Adrenal gland (tissue), 5 donors: Measurements from ENCODE around the gene CTBP2.

Experiments
- POLR2A ChIP-seq, 2 donors: fragments of 450-650 bp; IDR thresholded peaks; one replicate each; pipeline ENCODE4 v1.6.1; 2017; ENCODE audit warnings: antibody characterized with exemption in 2 of 2, mild to moderate bottlenecking in 2 of 2, moderate library complexity in 1 of 2
- TF ChIP-seq, protein P1 (sequence below), 6 experiments: fragments of 450-650 bp in 4 of 6; fragments of 200-600 bp in 2 of 6; sonication (generic) in 1 of 6; IDR thresholded peaks; 1 replicate in 5 of 6; 2 replicates in 1 of 6; pipeline versions ENCODE4 v1.5.1 to v1.8.0; 2016 to 2021; ENCODE audit warnings: antibody characterized with exemption in 6 of 6, mild to moderate bottlenecking in 2 of 6, moderate library complexity in 1 of 6
- donor health status: DM: no; HTN: no; CAD: no.

DNA sequence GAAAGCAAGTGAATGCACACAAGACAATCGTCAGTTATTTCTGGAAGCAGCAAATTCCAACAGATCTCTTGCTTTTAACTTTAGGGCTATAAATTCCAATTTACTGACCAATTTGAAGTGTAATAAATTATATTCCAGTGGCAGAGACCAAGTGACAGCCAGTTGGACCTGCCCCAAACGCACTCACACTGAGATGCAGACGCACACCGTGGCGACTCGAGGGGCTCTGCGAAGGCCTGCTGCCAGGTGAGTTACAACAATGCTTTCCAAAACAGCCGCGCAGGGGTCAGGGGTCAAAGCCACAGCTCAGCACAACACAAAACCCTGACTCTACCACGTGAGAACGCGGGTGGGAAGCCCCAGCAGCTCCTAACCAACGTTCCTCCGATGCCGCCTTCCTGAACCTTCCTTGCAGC, 121.0 kb downstream of the CTBP2 start:
- TF ChIP-seq, protein P1, sequence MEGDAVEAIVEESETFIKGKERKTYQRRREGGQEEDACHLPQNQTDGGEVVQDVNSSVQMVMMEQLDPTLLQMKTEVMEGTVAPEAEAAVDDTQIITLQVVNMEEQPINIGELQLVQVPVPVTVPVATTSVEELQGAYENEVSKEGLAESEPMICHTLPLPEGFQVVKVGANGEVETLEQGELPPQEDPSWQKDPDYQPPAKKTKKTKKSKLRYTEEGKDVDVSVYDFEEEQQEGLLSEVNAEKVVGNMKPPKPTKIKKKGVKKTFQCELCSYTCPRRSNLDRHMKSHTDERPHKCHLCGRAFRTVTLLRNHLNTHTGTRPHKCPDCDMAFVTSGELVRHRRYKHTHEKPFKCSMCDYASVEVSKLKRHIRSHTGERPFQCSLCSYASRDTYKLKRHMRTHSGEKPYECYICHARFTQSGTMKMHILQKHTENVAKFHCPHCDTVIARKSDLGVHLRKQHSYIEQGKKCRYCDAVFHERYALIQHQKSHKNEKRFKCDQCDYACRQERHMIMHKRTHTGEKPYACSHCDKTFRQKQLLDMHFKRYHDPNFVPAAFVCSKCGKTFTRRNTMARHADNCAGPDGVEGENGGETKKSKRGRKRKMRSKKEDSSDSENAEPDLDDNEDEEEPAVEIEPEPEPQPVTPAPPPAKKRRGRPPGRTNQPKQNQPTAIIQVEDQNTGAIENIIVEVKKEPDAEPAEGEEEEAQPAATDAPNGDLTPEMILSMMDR (IDR thresholded peaks at IDR 0.05) = no peak
- no peak for TF ChIP-seq POLR2A (IDR thresholded peaks at IDR 0.05)
